Peyer's patch (tissue), 4 donors: ENCODE measurements around the gene HS3ST1. TPM values are rescaled to one million over a fixed set of nuclear protein-coding genes. Genes with fewer than 3 reads are reported as not detected.

ENCODE experiments used
- DNase-seq, 3 donors: peaks; one replicate each; pipeline ENCODE4 v3.0.0-alpha.2; 2017 to 2019
- H3K27ac ChIP-seq, 4 donors: fragments of 200-600 bp; sonication (generic); one replicate each; pipeline ENCODE4 v1.5.1; 2016 to 2019
- H3K27me3 ChIP-seq, 2 donors: fragments of 200-600 bp; sonication (generic); one replicate each; pipeline ENCODE4 v1.5.1; 2019
- H3K36me3 ChIP-seq, 3 donors: fragments of 200-600 bp; sonication (generic); one replicate each; pipeline ENCODE4 v1.5.1; 2016 to 2019
- H3K4me1 ChIP-seq, 4 donors: fragments of 200-600 bp; sonication (generic); one replicate each; pipeline ENCODE4 v1.5.1; 2016 to 2019
- H3K4me3 ChIP-seq, 4 donors: fragments of 200-600 bp; sonication (generic); 1 replicate in 3 of 4; 2 replicates in 1 of 4; pipeline ENCODE4 v1.5.1; 2016 to 2019; ENCODE audit warnings: mild to moderate bottlenecking in 1 of 4
- H3K9me3 ChIP-seq, 4 donors: fragments of 200-600 bp; sonication (generic); one replicate each; pipeline ENCODE4 v1.5.1; 2016 to 2019; ENCODE audit warnings: mild to moderate bottlenecking in 1 of 4
- CTCF ChIP-seq, 6 experiments: fragments of 450-650 bp in 4 of 6; fragments of 200-600 bp in 2 of 6; sonication (generic) in 1 of 6; IDR thresholded peaks; one replicate each; pipeline ENCODE4 v1.5.1; 2017 to 2019; ENCODE audit warnings: antibody characterized with exemption in 6 of 6, mild to moderate bottlenecking in 3 of 6, moderate library complexity in 1 of 6
- POLR2A ChIP-seq, 2 donors: fragments of 450-650 bp; IDR thresholded peaks; one replicate each; pipeline ENCODE4 v1.5.1; 2017; ENCODE audit warnings: antibody characterized with exemption in 2 of 2, mild to moderate bottlenecking in 2 of 2, moderate library complexity in 2 of 2
- total RNA-seq, 4 donors: library from RNA; depleted of rRNA; stranded (reverse); fragments of >200 nt; gene quantifications; one replicate each; pipeline ENCODE4 v1.1.0, GENCODE V29; 2016

HS3ST1 gene
- total RNA-seq, 4 donors from 2014 or later, result 1.3 to 15.9 (median 3.0) TPM

- TF ChIP-seq POLR2A (IDR thresholded peaks at IDR 0.05) (no peak), CTCF (IDR thresholded peaks at IDR 0.05) (no peak)
- DNase-seq, result no peak
- no peaks in the 10 kb centered on the region for H3K36me3 ChIP-seq
- no peaks in the 10 kb centered on the region for H3K4me1 ChIP-seq
- H3K27ac ChIP-seq, result no peak overlapping the region
- H3K27me3 ChIP-seq, result no peaks in the 10 kb centered on the region
- H3K9me3 ChIP-seq, result no peaks in the 10 kb centered on the region
- H3K4me3 ChIP-seq, result peak overlapping the region in 1 of 4 donors; percentile 18
Measured at GRCh38 chr4:11368701-11369115, 60.0 kb downstream of the HS3ST1 start.

- Histone ChIP-seq H3K36me3 (no peaks in the 10 kb centered on the region), H3K9me3 (no peaks in the 10 kb centered on the region), H3K27me3 (no peaks in the 10 kb centered on the region), H3K4me3 (no peak overlapping the region), H3K4me1 (no peaks in the 10 kb centered on the region), H3K27ac (no peak overlapping the region)
- TF ChIP-seq CTCF (IDR thresholded peaks at IDR 0.05) (no peak), POLR2A (IDR thresholded peaks at IDR 0.05) (no peak)
- peak in 1 of 3 donors; percentile 63 for DNase-seq
Measured at GRCh38 chr4:11367371-11367770, 61.3 kb downstream of the HS3ST1 start.

GRCh38 chr4:11366859-11367258 lies 61.8 kb downstream of the HS3ST1 start:
- H3K4me1 ChIP-seq, result no peaks in the 10 kb centered on the region
- H3K9me3 ChIP-seq, result no peaks in the 10 kb centered on the region
- no peak for TF ChIP-seq POLR2A (IDR thresholded peaks at IDR 0.05)
- TF ChIP-seq CTCF (IDR thresholded peaks at IDR 0.05), result no peak
- no peaks in the 10 kb centered on the region for H3K27me3 ChIP-seq
- no peaks in the 10 kb centered on the region for H3K36me3 ChIP-seq
- H3K27ac ChIP-seq, result no peak overlapping the region
- no peak for DNase-seq
- no peak overlapping the region for H3K4me3 ChIP-seq

- Histone ChIP-seq H3K4me1 (no peaks in the 10 kb centered on the region), H3K4me3 (no peak overlapping the region), H3K27ac (no peak overlapping the region), H3K27me3 (no peaks in the 10 kb centered on the region), H3K9me3 (no peaks in the 10 kb centered on the region), H3K36me3 (no peaks in the 10 kb centered on the region)
- no peak for TF ChIP-seq CTCF (IDR thresholded peaks at IDR 0.05)
- no peak for TF ChIP-seq POLR2A (IDR thresholded peaks at IDR 0.05)
- DNase-seq, result no peak
Measured at GRCh38 chr4:11365039-11365438, 63.7 kb downstream of the HS3ST1 start.

GRCh38 chr4:11359591-11359990 lies 69.1 kb downstream of the HS3ST1 start:
- TF ChIP-seq POLR2A (IDR thresholded peaks at IDR 0.05) (no peak), CTCF (IDR thresholded peaks at IDR 0.05) (no peak)
- no peaks in the 10 kb centered on the region for H3K36me3 ChIP-seq
- no peaks in the 10 kb centered on the region for H3K27me3 ChIP-seq
- DNase-seq, result no peak
- no peak overlapping the region for H3K27ac ChIP-seq
- H3K4me3 ChIP-seq, result no peak overlapping the region
- no peaks in the 10 kb centered on the region for H3K9me3 ChIP-seq
- no peaks in the 10 kb centered on the region for H3K4me1 ChIP-seq

- no peak for DNase-seq
- no peak overlapping the region for H3K27ac ChIP-seq
- H3K27me3 ChIP-seq, result no peaks in the 10 kb centered on the region
- no peak overlapping the region for H3K4me3 ChIP-seq
- TF ChIP-seq CTCF (IDR thresholded peaks at IDR 0.05) (no peak), POLR2A (IDR thresholded peaks at IDR 0.05) (no peak)
- no peaks in the 10 kb centered on the region for H3K36me3 ChIP-seq
- H3K4me1 ChIP-seq, result no peaks in the 10 kb centered on the region
- H3K9me3 ChIP-seq, result no peaks in the 10 kb centered on the region
Measured at GRCh38 chr4:11355226-11355625, 73.5 kb downstream of the HS3ST1 start.
